Astrocyte of the spinal cord (primary cell): ENCODE data around the gene GHR.
A peak's percentile ranks its signal among the peaks of the same experiment; 100 is the strongest.

Experiments
- DNase-seq: peaks from one replicate; pipeline ENCODE4 v3.0.0; 2011; ENCODE audit warnings: low read depth, low spot score
- H3K4me3 ChIP-seq: 2 replicates; pipeline ENCODE4 v1.5.1; 2011; ENCODE audit warnings: low read depth, mild to moderate bottlenecking, low read length, moderate library complexity
- in situ Hi-C: cut with HindIII; loops from 2 replicates; pipeline ENCODE4 v1.10.0; 2017; ENCODE audit warnings: low sequenced_read_pairs
- TF ChIP-seq, protein P1 (sequence below): IDR thresholded peaks from 2 replicates; pipeline ENCODE4 v1.5.1; 2012; ENCODE audit warnings: low read depth, mild to moderate bottlenecking, low read length, inconsistent platforms

The GHR gene

GRCh38 chr5:42751044-42751443 lies 327.8 kb downstream of the GHR start:
- TF ChIP-seq, protein P1, sequence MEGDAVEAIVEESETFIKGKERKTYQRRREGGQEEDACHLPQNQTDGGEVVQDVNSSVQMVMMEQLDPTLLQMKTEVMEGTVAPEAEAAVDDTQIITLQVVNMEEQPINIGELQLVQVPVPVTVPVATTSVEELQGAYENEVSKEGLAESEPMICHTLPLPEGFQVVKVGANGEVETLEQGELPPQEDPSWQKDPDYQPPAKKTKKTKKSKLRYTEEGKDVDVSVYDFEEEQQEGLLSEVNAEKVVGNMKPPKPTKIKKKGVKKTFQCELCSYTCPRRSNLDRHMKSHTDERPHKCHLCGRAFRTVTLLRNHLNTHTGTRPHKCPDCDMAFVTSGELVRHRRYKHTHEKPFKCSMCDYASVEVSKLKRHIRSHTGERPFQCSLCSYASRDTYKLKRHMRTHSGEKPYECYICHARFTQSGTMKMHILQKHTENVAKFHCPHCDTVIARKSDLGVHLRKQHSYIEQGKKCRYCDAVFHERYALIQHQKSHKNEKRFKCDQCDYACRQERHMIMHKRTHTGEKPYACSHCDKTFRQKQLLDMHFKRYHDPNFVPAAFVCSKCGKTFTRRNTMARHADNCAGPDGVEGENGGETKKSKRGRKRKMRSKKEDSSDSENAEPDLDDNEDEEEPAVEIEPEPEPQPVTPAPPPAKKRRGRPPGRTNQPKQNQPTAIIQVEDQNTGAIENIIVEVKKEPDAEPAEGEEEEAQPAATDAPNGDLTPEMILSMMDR: no peak
- no peak overlapping the region for H3K4me3 ChIP-seq
- no peak for DNase-seq
- in situ Hi-C loops: no loop called here

DNA sequence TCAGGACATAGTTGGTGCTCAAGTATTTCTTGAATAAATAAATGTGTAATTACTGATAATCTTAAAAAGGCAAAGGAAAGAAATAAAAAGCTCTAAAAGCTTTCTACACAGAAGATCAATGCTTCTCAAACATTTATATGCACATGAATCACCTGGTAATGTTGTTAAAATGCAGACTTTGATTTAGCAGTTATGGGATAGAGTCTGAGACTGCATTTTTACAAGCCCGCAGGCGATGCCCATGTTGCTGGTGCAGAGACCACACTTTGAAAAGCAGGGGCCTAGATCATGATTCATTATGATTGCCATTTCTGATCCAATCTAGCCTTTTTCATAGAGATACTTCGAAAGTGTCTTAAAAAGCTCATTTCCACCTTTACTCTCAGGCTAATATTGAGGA lies 329.9 kb downstream of the GHR start:
- no peak overlapping the region for H3K4me3 ChIP-seq
- in situ Hi-C loops: no loop called here
- DNase-seq: no peak
- TF ChIP-seq, protein P1: no peak

- DNase-seq: peak; percentile 40
- TF ChIP-seq, protein P1: no peak
- in situ Hi-C loops: no loop called here
- H3K4me3 ChIP-seq: peak within 1 kb of the TSS; percentile 52
These were observed 333.7 kb downstream of the GHR start, which contains the start of gene CCDC152 for GRCh38 chr5:42756606-42757601. Gene CCDC152 (plus strand): TSS chr5:42756818. CDS start chr5:42759122, 2,304 bp downstream.

DNA sequence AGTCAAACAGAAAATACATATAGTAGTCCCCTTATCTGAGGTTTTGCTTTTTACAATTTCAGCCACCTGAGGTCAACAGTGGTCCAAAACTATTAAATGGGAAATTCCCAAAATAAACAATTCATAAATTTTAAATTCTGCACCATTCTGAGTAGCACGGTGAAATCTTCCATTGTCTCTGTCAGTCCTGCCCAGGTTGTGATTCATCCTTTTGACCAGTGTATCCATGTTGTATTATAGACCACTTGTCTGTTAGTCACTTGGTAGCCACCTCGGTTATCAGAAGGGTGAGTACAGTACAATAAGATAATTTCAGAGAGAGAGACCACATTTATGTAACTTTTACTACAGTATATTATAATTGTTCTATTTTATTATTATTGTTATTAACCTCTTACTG lies 336.2 kb downstream of the GHR start:
- TF ChIP-seq, protein P1: no peak
- no peak for DNase-seq
- in situ Hi-C loops: no loop called here
- no peak overlapping the region for H3K4me3 ChIP-seq

- no peak overlapping the region for H3K4me3 ChIP-seq
- TF ChIP-seq, protein P1: no peak
- in situ Hi-C loops: no loop called here
- DNase-seq: no peak
These were observed 337.2 kb downstream of the GHR start for GRCh38 chr5:42760426-42760825.

- TF ChIP-seq, protein P1: no peak
- H3K4me3 ChIP-seq: no peak overlapping the region
- in situ Hi-C loops: no loop called here
- DNase-seq: no peak
These were observed 338.6 kb downstream of the GHR start for GRCh38 chr5:42761791-42762190.
